Measurements from ENCODE around the gene OBSCN. TPM values are rescaled to one million over a fixed set of nuclear protein-coding genes. Genes with fewer than 3 reads are reported as not detected.

Gene OBSCN
- total and polyA plus RNA-seq, 12 donors = 0.90 to 18.0 (median 5.9) TPM

- Histone ChIP-seq H3K4me1 (replicated peaks in 1 of 2) (no peaks in the 10 kb centered on the region), H3K4me3 (no peak overlapping the region), H3K9me3 (replicated peaks in 1 of 3) (peaks cover 0 to under 1% (median 0%) of the 10 kb centered on the region in 3 donors), H3K27me3 (no peaks in the 10 kb centered on the region), H3K36me3 (replicated peaks in 1 of 2) (no peaks in the 10 kb centered on the region), H3K27ac (no peak overlapping the region)
- DNase-seq = peak in 3 of 7 donors; percentile 9 to 30 (median 12)
- TF ChIP-seq CTCF (IDR thresholded peaks at IDR 0.05) (no peak), POLR2A (IDR thresholded peaks at IDR 0.05) (no peak)
- WGBS, 4 donors = 63 to 74% (median 70%) methylated on average over 13 to 22 of the region's 22 CpGs
- intact Hi-C loops (cut with DNase I) = no loop called here
These were observed 99.6 kb downstream of the OBSCN start for GRCh38 chr1:228307218-228308023.

GRCh38 chr1:228308085-228308601 lies 100.3 kb downstream of the OBSCN start:
- Histone ChIP-seq H3K4me1 (replicated peaks in 1 of 2) (no peaks in the 10 kb centered on the region), H3K36me3 (replicated peaks in 1 of 2) (no peaks in the 10 kb centered on the region), H3K9me3 (replicated peaks in 1 of 3) (no peaks in the 10 kb centered on the region), H3K27me3 (no peaks in the 10 kb centered on the region), H3K4me3 (no peak overlapping the region), H3K27ac (no peak overlapping the region)
- intact Hi-C loops (cut with DNase I) = no loop called here
- peak in 3 of 7 donors; percentile 6 to 40 (median 9) for DNase-seq
- TF ChIP-seq CTCF (IDR thresholded peaks at IDR 0.05) (no peak), POLR2A (IDR thresholded peaks at IDR 0.05) (no peak)
- WGBS, 4 donors = 85 to 93% (median 87%) methylated on average over 12 to 18 of the region's 18 CpGs

- no peaks in the 10 kb centered on the region for H3K36me3 ChIP-seq (replicated peaks in 1 of 2)
- 75 to 82% (median 78%) methylated on average over 6 to 8 of the region's 8 CpGs for WGBS, 4 donors
- no peak overlapping the region for H3K4me3 ChIP-seq
- no peaks in the 10 kb centered on the region for H3K9me3 ChIP-seq (replicated peaks in 1 of 3)
- H3K27ac ChIP-seq = no peak overlapping the region
- peak in 1 of 7 donors; percentile 3 for DNase-seq
- H3K27me3 ChIP-seq = no peaks in the 10 kb centered on the region
- intact Hi-C loops (cut with DNase I) = no loop called here
- TF ChIP-seq CTCF (IDR thresholded peaks at IDR 0.05) = no peak
- TF ChIP-seq POLR2A (IDR thresholded peaks at IDR 0.05) = no peak
- no peaks in the 10 kb centered on the region for H3K4me1 ChIP-seq (replicated peaks in 1 of 2)
These were observed 100.9 kb downstream of the OBSCN start for GRCh38 chr1:228308628-228309325.

- H3K27me3 ChIP-seq = no peaks in the 10 kb centered on the region
- 76 to 82% (median 78%) methylated on average over 4 to 8 of the region's 8 CpGs for whole genome bisulfite sequencing, 4 donors
- no peak overlapping the region for H3K27ac ChIP-seq
These were observed 101.7 kb downstream of the OBSCN start for GRCh38 chr1:228309326-228310067.

More at GRCh38 chr1:228309326-228310067, 101.7 kb downstream of the OBSCN start:
- H3K4me3 ChIP-seq = no peak overlapping the region
- no peaks in the 10 kb centered on the region for H3K9me3 ChIP-seq (replicated peaks in 1 of 3)
- H3K4me1 ChIP-seq (replicated peaks in 1 of 2) = no peaks in the 10 kb centered on the region
- intact Hi-C loops (cut with DNase I) = no loop called here
- no peak for TF ChIP-seq POLR2A (IDR thresholded peaks at IDR 0.05)
- TF ChIP-seq CTCF (IDR thresholded peaks at IDR 0.05) = no peak
- H3K36me3 ChIP-seq (replicated peaks in 1 of 2) = no peaks in the 10 kb centered on the region
- DNase-seq = peak in 2 of 7 donors; percentile 6 to 12

All from adrenal gland (tissue), 12 donors.